Hepatocyte (in vitro differentiated cells): ENCODE measurements around the gene HCRTR2. TPM values are rescaled to one million over a fixed set of nuclear protein-coding genes. Genes with fewer than 3 reads are reported as not detected.

Source experiments
- DNase-seq: peaks from one replicate; pipeline ENCODE4 v3.0.0-alpha.2; 2016; ENCODE audit warnings: low spot score
- H2AFZ ChIP-seq: fragments of 200-600 bp; sonication (generic); 2 replicates; pipeline ENCODE4 v1.6.0; 2016; ENCODE audit warnings: antibody characterized with exemption, mild to moderate bottlenecking
- H3K27ac ChIP-seq: fragments of 200-600 bp; sonication (generic); 2 replicates; pipeline ENCODE4 v1.5.1; 2016; ENCODE audit warnings: mild to moderate bottlenecking
- H3K27me3 ChIP-seq: fragments of 200-600 bp; sonication (generic); 2 replicates; pipeline ENCODE4 v1.6.1; 2016
- H3K36me3 ChIP-seq: fragments of 200-600 bp; sonication (generic); replicated peaks from 2 replicates; pipeline ENCODE4 v1.5.1; 2016; ENCODE audit warnings: low read depth; ENCODE audit not compliant: insufficient read depth
- H3K4me1 ChIP-seq: fragments of 200-600 bp; sonication (generic); 2 replicates; pipeline ENCODE4 v1.5.1; 2016; ENCODE audit warnings: mild to moderate bottlenecking, moderate library complexity; ENCODE audit not compliant: insufficient read depth
- H3K4me2 ChIP-seq: fragments of 200-600 bp; sonication (generic); 2 replicates; pipeline ENCODE4 v1.6.0; 2016
- H3K4me3 ChIP-seq: fragments of 200-600 bp; sonication (generic); 2 replicates; pipeline ENCODE4 v1.5.1; 2016; ENCODE audit warnings: mild to moderate bottlenecking
- H3K79me2 ChIP-seq: fragments of 200-600 bp; sonication (generic); 2 replicates; pipeline ENCODE4 v1.6.0; 2017; ENCODE audit warnings: mild to moderate bottlenecking
- H3K9me2 ChIP-seq: fragments of 200-600 bp; sonication (generic); replicated peaks from 2 replicates; pipeline ENCODE4 v1.6.0; 2017; ENCODE audit warnings: mild to moderate bottlenecking; ENCODE audit not compliant: insufficient read depth
- H3K9me3 ChIP-seq: fragments of 200-600 bp; sonication (generic); 2 replicates; pipeline ENCODE4 v1.5.1; 2016; ENCODE audit warnings: low read depth, mild to moderate bottlenecking
- H4K20me1 ChIP-seq: fragments of 200-600 bp; sonication (generic); 2 replicates; pipeline ENCODE4 v1.6.0; 2016; ENCODE audit warnings: mild to moderate bottlenecking; ENCODE audit not compliant: insufficient read depth, poor library complexity, severe bottlenecking
- CTCF ChIP-seq: fragments of 200-600 bp; sonication (generic); IDR thresholded peaks from 2 replicates; pipeline ENCODE4 v1.5.1; 2016; ENCODE audit warnings: antibody characterized with exemption, mild to moderate bottlenecking; ENCODE audit not compliant: poor library complexity
- EZH2 ChIP-seq: fragments of 200-600 bp; sonication (generic); IDR thresholded peaks from 2 replicates; pipeline ENCODE4 v1.6.1; 2016; ENCODE audit warnings: antibody characterized with exemption, mild to moderate bottlenecking, borderline replicate concordance
- EZH2phosphoT487 ChIP-seq: fragments of 200-600 bp; sonication (generic); IDR thresholded peaks from one replicate; pipeline ENCODE4 v1.6.1; 2018; ENCODE audit warnings: antibody characterized with exemption, mild to moderate bottlenecking, low read depth, moderate library complexity; ENCODE audit not compliant: unreplicated experiment, severe bottlenecking
- WGBS: methylation state at CpG from one replicate; pipeline ENCODE4 v1.1.6; 2016; ENCODE audit warnings: low lambda C conversion rate; ENCODE audit errors: missing lambda C conversion rate; 5-methylcytosine and 5-hydroxymethylcytosine counted together
- polyA plus RNA-seq: library from polyadenylated mRNA; unstranded; fragments of >200 nt; fragmentation: Nextera tagmentation; extraction: Ambion mirVana; gene quantifications from 2 replicates; pipeline ENCODE4 v1.2.1, GENCODE V29; 2016
- total RNA-seq: library from RNA; depleted of rRNA; stranded (reverse); fragments of >200 nt; gene quantifications from 2 replicates; pipeline ENCODE4 v1.2.3, GENCODE V29; 2014

Gene HCRTR2
- total and polyA plus RNA-seq, 2 experiments from 2014 or later, result 0.17 to 0.18 TPM

DNA sequence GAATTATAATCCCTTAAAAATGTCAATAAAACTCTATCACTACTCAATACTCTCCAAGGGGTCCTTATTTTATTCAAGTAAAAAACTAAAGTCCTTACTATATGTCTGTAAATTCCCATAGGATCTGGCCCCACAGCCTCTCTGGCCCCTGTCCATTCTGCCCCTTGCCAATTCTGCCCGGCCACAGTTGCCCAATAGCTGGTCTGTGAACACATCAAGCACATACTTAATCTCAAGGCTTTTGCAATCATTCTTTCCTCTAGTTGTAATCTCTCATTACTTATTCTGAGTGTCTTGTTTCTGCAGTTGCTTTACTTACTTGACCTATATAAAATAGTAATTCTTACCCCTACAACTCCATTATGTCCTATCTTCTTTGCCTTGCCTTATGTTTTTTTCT lies 130.4 kb downstream of the HCRTR2 start:
- Histone ChIP-seq H3K27ac (no peak overlapping the region), H3K4me2 (no peak overlapping the region), H3K4me1 (no peaks in the 10 kb centered on the region), H3K79me2 (no peaks in the 10 kb centered on the region), H4K20me1 (no peaks in the 10 kb centered on the region), H2AFZ (no peak overlapping the region), H3K9me2 (no peaks in the 10 kb centered on the region), H3K4me3 (no peak overlapping the region), H3K9me3 (no peaks in the 10 kb centered on the region), H3K27me3 (no peaks in the 10 kb centered on the region), H3K36me3 (no peaks in the 10 kb centered on the region)
- no peak for DNase-seq
- TF ChIP-seq EZH2 (no peak), EZH2phosphoT487 (no peak), CTCF (no peak)
- WGBS, result 79% methylated on average over 1 of the region's 1 CpG

DNA sequence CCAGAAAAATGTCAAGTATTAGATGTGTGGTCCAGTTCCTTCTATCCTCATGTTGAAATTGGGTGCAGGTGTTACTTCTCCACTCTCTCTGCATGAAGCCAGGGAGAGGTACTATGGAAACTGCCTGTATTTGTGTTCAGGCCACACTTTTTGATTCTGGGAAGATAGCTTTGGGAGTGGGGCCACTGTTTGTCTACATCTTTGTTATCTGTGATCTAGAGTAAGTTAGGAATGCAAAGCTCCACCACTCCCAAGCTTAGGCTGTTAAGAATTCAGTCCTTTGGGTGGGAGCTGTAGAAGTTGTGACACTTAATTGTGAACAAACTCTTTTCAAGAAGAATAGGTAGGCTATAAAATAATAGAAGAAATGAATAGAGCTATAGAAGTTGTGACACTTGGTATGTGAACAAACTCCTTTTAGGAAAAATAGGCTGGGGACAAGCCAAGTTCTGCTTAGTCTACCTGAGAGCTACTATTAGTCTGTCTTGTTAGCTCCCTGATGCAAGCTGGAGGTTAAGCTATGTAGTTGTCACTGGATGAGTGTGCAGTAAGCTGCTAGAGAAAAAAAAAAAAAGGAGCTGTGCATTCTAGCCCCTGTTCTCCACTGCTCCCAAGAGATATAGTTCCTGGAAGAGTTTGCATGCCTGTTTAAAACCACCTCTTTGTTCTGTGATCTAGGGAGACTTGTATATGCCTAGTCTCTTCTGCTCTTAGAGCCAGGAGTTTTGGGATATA lies 145.8 kb downstream of the HCRTR2 start:
- no peak for TF ChIP-seq CTCF
- TF ChIP-seq EZH2, result no peak
- no peak for TF ChIP-seq EZH2phosphoT487
- no peaks in the 10 kb centered on the region for H3K36me3 ChIP-seq
- no peaks in the 10 kb centered on the region for H3K9me3 ChIP-seq
- no peaks in the 10 kb centered on the region for H3K9me2 ChIP-seq
- no peaks in the 10 kb centered on the region for H4K20me1 ChIP-seq
- DNase-seq, result peak; percentile 10
- H3K4me2 ChIP-seq, result no peak overlapping the region
- no peaks in the 10 kb centered on the region for H3K27me3 ChIP-seq
- H3K27ac ChIP-seq, result peak overlapping the region; percentile 61
- H3K4me3 ChIP-seq, result no peak overlapping the region
- H3K79me2 ChIP-seq, result no peaks in the 10 kb centered on the region
- H2AFZ ChIP-seq, result peak overlapping the region; percentile 23
- peaks cover 3% of the 10 kb centered on the region for H3K4me1 ChIP-seq

DNA sequence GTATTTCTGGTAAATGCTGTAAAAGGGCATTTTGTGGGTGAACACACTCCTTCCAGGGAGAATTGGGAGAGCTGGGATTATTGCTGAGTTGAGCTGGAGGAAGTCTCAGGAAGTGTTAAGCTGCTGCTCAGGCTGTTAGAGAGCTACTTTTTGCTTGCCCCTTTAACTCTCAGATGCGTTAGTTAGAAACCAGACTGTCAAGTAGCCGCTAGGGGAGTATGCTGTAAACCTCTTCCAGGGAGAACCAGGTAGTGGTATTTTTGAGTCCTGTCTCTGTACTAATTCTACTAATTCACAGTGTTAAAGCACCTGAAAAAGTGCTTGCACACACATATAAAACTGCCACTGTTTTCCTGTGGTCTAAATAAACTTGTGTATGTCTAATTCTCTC lies 146.4 kb downstream of the HCRTR2 start:
- Histone ChIP-seq H3K9me3 (no peaks in the 10 kb centered on the region), H4K20me1 (no peaks in the 10 kb centered on the region), H3K79me2 (no peaks in the 10 kb centered on the region), H3K27ac (peak overlapping the region; percentile 61), H3K36me3 (no peaks in the 10 kb centered on the region), H3K4me3 (no peak overlapping the region), H3K4me2 (no peak overlapping the region), H2AFZ (peak overlapping the region; percentile 23), H3K27me3 (no peaks in the 10 kb centered on the region), H3K4me1 (peaks cover 3% of the 10 kb centered on the region), H3K9me2 (no peaks in the 10 kb centered on the region)
- WGBS, result 34% methylated on average over 2 of the region's 2 CpGs
- TF ChIP-seq EZH2, result no peak
- no peak for TF ChIP-seq EZH2phosphoT487
- no peak for TF ChIP-seq CTCF
- DNase-seq, result peak; percentile 9
